HCT116 (cell line): Measurements from ENCODE around the gene NIPAL4. TPM values are rescaled to one million over a fixed set of nuclear protein-coding genes. Genes with fewer than 3 reads are reported as not detected.

Source experiments
- ATAC-seq: fragments of 200-7000 bp; cut with Tn5 transposase; 2 replicates; pipeline ENCODE4 v1.9.1; 2020; ENCODE audit warnings: mild to moderate bottlenecking, moderate library complexity
- BruUV-seq: library from RNA; stranded (reverse); fragments of 400-500 nt; replicated peaks from 2 replicates; lab custom pipeline; 2021; lab: Mats Ljungman, UMichigan
- CTCF ChIA-PET: fragments of 300-600 bp; sonication (Branson Sonifier 250); formaldehyde crosslinking; loops from one replicate; lab custom pipeline; 2021; ENCODE audit warnings: antibody characterized with exemption; lab: Charles Lee
- POLR2A ChIA-PET: fragments of 300-600, 350-600 bp; sonication (Branson Sonifier 250); formaldehyde crosslinking; loops from one replicate; lab custom pipeline; 2021; ENCODE audit warnings: antibody characterized with exemption; lab: Charles Lee
- RAD21 ChIA-PET, 2 experiments: fragments of 300-600 bp; sonication (Branson Sonifier 250); formaldehyde crosslinking; loops; one replicate each; lab custom pipeline; 2023; ENCODE audit warnings: low total read pairs in 2 of 2; ENCODE audit not compliant: uncharacterized antibody in 2 of 2, unreplicated experiment in 2 of 2, low non-redundant PET in 1 of 2; lab: Charles Lee
- DNase-seq: peaks from one replicate; pipeline ENCODE4 v3.0.0-alpha.2; 2010; ENCODE audit warnings: low read depth, low spot score
- H2AFZ ChIP-seq: fragments of 200-600 bp; shearing (Covaris generic), sonication (generic); 2 replicates; pipeline ENCODE4 v1.6.1; 2017; ENCODE audit warnings: low read depth, mixed run types, mixed read lengths, antibody characterized with exemption, low read length; ENCODE audit not compliant: poor library complexity, severe bottlenecking
- H3K27ac ChIP-seq: 2 replicates; pipeline ENCODE4 v1.5.1; 2012; ENCODE audit warnings: low read depth, low read length
- H3K27me3 ChIP-seq: fragments of 200-600 bp; sonication (generic); 2 replicates; pipeline ENCODE4 v1.6.1; 2016; ENCODE audit warnings: mixed run types, low read length, mixed read lengths; ENCODE audit not compliant: insufficient read depth
- H3K36me3 ChIP-seq, 2 experiments: fragments of 200-500 bp in 1 of 2; fragments of 200-600 bp in 1 of 2; sonication (Bioruptor generic) in 1 of 2; sonication (generic) in 1 of 2; 2 replicates each; pipeline versions ENCODE4 v1.5.1 to v1.6.1; 2014 to 2016; ENCODE audit warnings: low read length in 2 of 2, inconsistent platforms in 1 of 2, mixed read lengths in 1 of 2, mixed run types in 1 of 2; ENCODE audit not compliant: insufficient read depth in 2 of 2, control insufficient read depth in 1 of 2
- H3K4me1 ChIP-seq, 2 experiments: fragments of 200-600 bp in 1 of 2; sonication (generic) in 1 of 2; 2 replicates each; pipeline versions ENCODE4 v1.5.1 to v1.6.1; 2012 to 2017; ENCODE audit warnings: low read length in 2 of 2, inconsistent platforms in 1 of 2, mild to moderate bottlenecking in 1 of 2, mixed read lengths in 1 of 2, mixed run types in 1 of 2, moderate library complexity in 1 of 2; ENCODE audit not compliant: insufficient read depth in 2 of 2, control insufficient read depth in 1 of 2
- H3K4me2 ChIP-seq: fragments of 200-600 bp; sonication (generic); 2 replicates; pipeline ENCODE4 v1.6.1; 2017; ENCODE audit warnings: mixed run types, low read length, mixed read lengths
- H3K4me3 ChIP-seq, 2 experiments: fragments of 200-600 bp in 1 of 2; sonication (generic) in 1 of 2; replicated peaks in 1 of 2; 2 replicates each; pipeline ENCODE4 v1.5.1; 2011 to 2016; ENCODE audit warnings: low read length in 2 of 2, control low read depth in 1 of 2, low read depth in 1 of 2, mild to moderate bottlenecking in 1 of 2, mixed read lengths in 1 of 2, mixed run types in 1 of 2
- H3K79me2 ChIP-seq: fragments of 200-600 bp; sonication (generic); 2 replicates; pipeline ENCODE4 v1.6.1; 2017; ENCODE audit warnings: mild to moderate bottlenecking, mixed run types, low read length, moderate library complexity, mixed read lengths; ENCODE audit not compliant: insufficient read depth
- H3K9ac ChIP-seq: fragments of 200-600 bp; sonication (generic); 2 replicates; pipeline ENCODE4 v1.6.1; 2016; ENCODE audit warnings: low read length, mixed read lengths
- H3K9me2 ChIP-seq: fragments of 200-600 bp; sonication (generic), shearing (Covaris generic); 2 replicates; pipeline ENCODE4 v1.6.1; 2017; ENCODE audit warnings: mixed run types, mild to moderate bottlenecking, moderate library complexity; ENCODE audit not compliant: insufficient read depth
- H3K9me3 ChIP-seq, 2 experiments: fragments of 200-500 bp in 1 of 2; fragments of 200-600 bp in 1 of 2; sonication (Bioruptor generic) in 1 of 2; sonication (generic) in 1 of 2; 2 replicates each; pipeline ENCODE4 v1.6.1; 2014 to 2017; ENCODE audit warnings: low read length in 2 of 2, mixed read lengths in 2 of 2, inconsistent platforms in 1 of 2, low read depth in 1 of 2, mild to moderate bottlenecking in 1 of 2, mixed run types in 1 of 2, moderate library complexity in 1 of 2; ENCODE audit not compliant: control insufficient read depth in 1 of 2, insufficient read depth in 1 of 2
- H4K20me1 ChIP-seq: fragments of 200-600 bp; sonication (generic), shearing (Covaris generic); 2 replicates; pipeline ENCODE4 v1.6.1; 2017; ENCODE audit warnings: mixed run types, mild to moderate bottlenecking, moderate library complexity; ENCODE audit not compliant: insufficient read depth
- CEBPB ChIP-seq: IDR thresholded peaks from 2 replicates; pipeline ENCODE4 v1.6.1; 2012; ENCODE audit warnings: low read depth
- EGR1 ChIP-seq: IDR thresholded peaks from 2 replicates; pipeline ENCODE4 v1.6.1; 2012; ENCODE audit warnings: low read depth
- ELF1 ChIP-seq: IDR thresholded peaks from 2 replicates; pipeline ENCODE4 v1.6.1; 2012; ENCODE audit warnings: low read depth, borderline replicate concordance
- EZH2 ChIP-seq: fragments of 200-600 bp; sonication (generic); IDR thresholded peaks from 2 replicates; pipeline ENCODE4 v1.6.1; 2017; ENCODE audit warnings: antibody characterized with exemption, mixed run types
- FOSL1 ChIP-seq: IDR thresholded peaks from 2 replicates; pipeline ENCODE4 v1.6.1; 2012; ENCODE audit warnings: low read depth
- JUND ChIP-seq: IDR thresholded peaks from 2 replicates; pipeline ENCODE4 v1.6.1; 2012
- POLR2A ChIP-seq: IDR thresholded peaks from 2 replicates; pipeline ENCODE4 v1.7.0; 2011; ENCODE audit warnings: borderline replicate concordance; ENCODE audit not compliant: insufficient read depth, insufficient read length; ENCODE audit errors: extremely low read depth
- POLR2AphosphoS5 ChIP-seq: IDR thresholded peaks from 2 replicates; pipeline ENCODE4 v1.6.1; 2011; ENCODE audit warnings: mild to moderate bottlenecking, low read depth, low read length, moderate library complexity
- RAD21 ChIP-seq: IDR thresholded peaks from 2 replicates; pipeline ENCODE4 v1.6.1; 2012; ENCODE audit warnings: low read depth, mild to moderate bottlenecking
- SRF ChIP-seq: IDR thresholded peaks from 2 replicates; pipeline ENCODE4 v1.6.1; 2012; ENCODE audit warnings: low read depth
- TCF7L2 ChIP-seq: IDR thresholded peaks from 2 replicates; pipeline ENCODE4 v1.7.0; 2011; ENCODE audit warnings: borderline replicate concordance, inconsistent platforms; ENCODE audit not compliant: insufficient read depth, insufficient read length; ENCODE audit errors: extremely low read depth
- YY1 ChIP-seq: IDR thresholded peaks from 2 replicates; pipeline ENCODE4 v1.6.1; 2011; ENCODE audit warnings: low read length, low read depth, moderate library complexity, mild to moderate bottlenecking; ENCODE audit not compliant: insufficient replicate concordance; ENCODE audit errors: extremely low read depth
- ZBTB33 ChIP-seq: IDR thresholded peaks from 2 replicates; pipeline ENCODE4 v1.6.1; 2011; ENCODE audit warnings: mild to moderate bottlenecking, low read length, moderate library complexity; ENCODE audit not compliant: insufficient replicate concordance; ENCODE audit errors: extremely low read depth
- ZFX ChIP-seq: fragments of 450-650 bp; IDR thresholded peaks from 2 replicates; pipeline ENCODE4 v1.6.1; 2017
- ZNF274 ChIP-seq: fragments of 200-500 bp; sonication (Bioruptor generic); IDR thresholded peaks from 2 replicates; pipeline ENCODE4 v1.6.1; 2014; ENCODE audit warnings: mild to moderate bottlenecking, low read depth, low read length, inconsistent platforms
- intact Hi-C: fragments of 100-400 bp; cut with micrococcal nuclease; formaldehyde crosslinking; loops from 2 replicates; pipeline ENCODE4 v1.10.0; 2022
- total RNA-seq: library from RNA; stranded (reverse); gene quantifications from one replicate; pipeline ENCODE4 v1.2.1, GENCODE V29; 2021; ENCODE audit not compliant: unreplicated experiment
- TF ChIP-seq, protein P1 (sequence below): IDR thresholded peaks from 2 replicates; pipeline ENCODE4 v1.6.1; 2012

The NIPAL4 gene
- total RNA-seq, 1 experiment from 2014 or later: 0.12 TPM

GRCh38 chr5:157491471-157491995 is 31.5 kb downstream of the NIPAL4 start:
- DNase-seq: no peak
- ATAC-seq: no peak
- ChIA-PET RAD21 (no interaction called here), POLR2A (no interaction called here), CTCF (no interaction called here)
- Histone ChIP-seq H3K9ac (no peak overlapping the region), H3K4me3 (no peak overlapping the region), H3K4me2 (no peak overlapping the region), H2AFZ (no peak overlapping the region), H3K27me3 (no peaks in the 10 kb centered on the region), H3K79me2 (no peaks in the 10 kb centered on the region), H3K4me1 (no peaks in the 10 kb centered on the region), H4K20me1 (no peaks in the 10 kb centered on the region), H3K9me3 (no peaks in the 10 kb centered on the region), H3K9me2 (no peaks in the 10 kb centered on the region), H3K36me3 (peaks cover 4 to 36% of the 10 kb centered on the region in 2 experiments; a peak in 3 of 4 replicates), H3K27ac (no peak overlapping the region)
- BruUV-seq: no TSS peak
- intact Hi-C loops: no loop called here
- TF ChIP-seq ZBTB33: no peak
- TF ChIP-seq FOSL1: no peak
- TF ChIP-seq RAD21: no peak
- no peak for TF ChIP-seq SRF
- TF ChIP-seq JUND: no peak
- no peak for TF ChIP-seq EGR1
- no peak for TF ChIP-seq YY1
- no peak for TF ChIP-seq ELF1
- TF ChIP-seq, protein P1, sequence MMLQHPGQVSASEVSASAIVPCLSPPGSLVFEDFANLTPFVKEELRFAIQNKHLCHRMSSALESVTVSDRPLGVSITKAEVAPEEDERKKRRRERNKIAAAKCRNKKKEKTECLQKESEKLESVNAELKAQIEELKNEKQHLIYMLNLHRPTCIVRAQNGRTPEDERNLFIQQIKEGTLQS: no peak
- no peak for TF ChIP-seq EZH2
- TF ChIP-seq CEBPB: no peak
- no peak for TF ChIP-seq TCF7L2
- no peak for TF ChIP-seq ZNF274
- TF ChIP-seq POLR2AphosphoS5: no peak
- no peak for TF ChIP-seq POLR2A
- no peak for TF ChIP-seq ZFX
